K562 (cell line): ENCODE measurements around the gene ZDHHC8.

Source experiments
- CBX8 ChIP-seq: fragments of 200-600 bp; sonication (generic); IDR thresholded peaks from 2 replicates; pipeline ENCODE4 v1.6.1; 2012; ENCODE audit warnings: borderline replicate concordance, mixed run types, low read depth, mild to moderate bottlenecking, moderate library complexity, mixed read lengths, low read length, control low read depth, inconsistent platforms; ENCODE audit not compliant: poor library complexity, severe bottlenecking; ENCODE audit errors: extremely low read depth
- CEBPB ChIP-seq: fragments of 450-650 bp; IDR thresholded peaks from 2 replicates; pipeline ENCODE4 v1.6.1; 2016; ENCODE audit warnings: missing genetic modification characterization, missing compliant biosample characterization
- CLOCK ChIP-seq: fragments of 250-450 bp; sonication (Bioruptor Pico); IDR thresholded peaks from 2 replicates; pipeline ENCODE4 v1.4.0; 2020; ENCODE audit warnings: mild to moderate bottlenecking, moderate library complexity, borderline replicate concordance
- CTCF ChIP-seq, 3 experiments: IDR thresholded peaks in 2 of 3; conservative IDR thresholded peaks in 1 of 3; 2 replicates each; pipeline ENCODE4 v1.5.1; 2011 to 2012; ENCODE audit warnings: low read length in 3 of 3, mild to moderate bottlenecking in 3 of 3, control low read depth in 2 of 3, improper control_type of control experiment in 1 of 3, inconsistent platforms in 1 of 3, low read depth in 1 of 3, mixed read lengths in 1 of 3, moderate library complexity in 1 of 3; ENCODE audit not compliant: insufficient read depth in 2 of 3
- EZH2 ChIP-seq: IDR thresholded peaks from 2 replicates; pipeline ENCODE4 v1.6.1; 2012; ENCODE audit warnings: low read depth, mild to moderate bottlenecking, inconsistent platforms, low read length, borderline replicate concordance
- GABPA ChIP-seq: fragments of 200-800 bp; sonication (Bioruptor generic); conservative IDR thresholded peaks from 2 replicates; pipeline ENCODE4 v1.6.1; 2016; ENCODE audit warnings: low read depth, missing genetic modification characterization, missing compliant biosample characterization
- MLLT1 ChIP-seq, 2 experiments: fragments of 450-650 bp; IDR thresholded peaks; 2 replicates each; pipeline ENCODE4 v1.6.1; 2016
- NRF1 ChIP-seq, 2 experiments: fragments of 450-650 bp; IDR thresholded peaks in 1 of 2; conservative IDR thresholded peaks in 1 of 2; 2 replicates each; pipeline ENCODE4 v1.6.1; 2014; ENCODE audit warnings: mild to moderate bottlenecking in 2 of 2
- POLR2A ChIP-seq: fragments of 450-650 bp; conservative IDR thresholded peaks from 2 replicates; pipeline ENCODE4 v1.6.1; 2016
- TARDBP ChIP-seq: fragments of 450-650 bp; IDR thresholded peaks from 2 replicates; pipeline ENCODE4 v1.6.1; 2016
- U2AF2 ChIP-seq: fragments of 200-400 bp; formaldehyde crosslinking; optimal IDR thresholded peaks from 2 replicates; pipeline ENCODE3; 2017; ENCODE audit warnings: low read depth, mild to moderate bottlenecking, low read length
- ZHX1 ChIP-seq: fragments of 150-350 bp; conservative IDR thresholded peaks from 2 replicates; pipeline ENCODE4 v1.6.1; 2014; ENCODE audit warnings: low read length
- ZNF639 ChIP-seq, 2 experiments: fragments of 200-800 bp in 1 of 2; sonication (Bioruptor generic) in 1 of 2; sonication (generic) in 1 of 2; formaldehyde crosslinking in 1 of 2; IDR thresholded peaks in 1 of 2; conservative IDR thresholded peaks in 1 of 2; 2 replicates each; pipeline versions ENCODE4 v1.5.0 to v1.6.1; 2016 to 2020; ENCODE audit warnings: missing compliant biosample characterization in 1 of 2, missing genetic modification characterization in 1 of 2, missing genetic modification reagents in 1 of 2

- TF ChIP-seq CLOCK (CRISPR knock-in tag) (no peak), CEBPB (no peak), MLLT1 (IDR thresholded peaks at IDR 0.05) (no peak), CBX8 (no peak), ZHX1 (no peak), GABPA (tag) (no peak), CTCF (IDR thresholded peaks at IDR 0.05 in 2 of 3, conservative IDR thresholded peaks at IDR 0.05 in 1 of 3; ENCODE audit: insufficient read depth in 2 of 3, low read depth in 1 of 3, low read length in 3 of 3) (no peak), EZH2 (peak; percentile 91), POLR2A (no peak), NRF1 (conservative IDR thresholded peaks at IDR 0.05 in 1 of 2, IDR thresholded peaks at IDR 0.05 in 1 of 2) (no peak), ZNF639 (CRISPR knock-in tag; conservative IDR thresholded peaks at IDR 0.05 in 1 of 2, IDR thresholded peaks at IDR 0.05 in 1 of 2) (no peak), U2AF2 (no peak), TARDBP (no peak)
These were observed 59.5 kb downstream of the ZDHHC8 start for GRCh38 chr22:20191000-20191515.
